ENCODE measurements around the gene CDH8. TPM values are rescaled to one million over a fixed set of nuclear protein-coding genes. Genes with fewer than 3 reads are reported as not detected.

The CDH8 gene
- total RNA-seq, 1 experiment from 2014 or later: 5.7 TPM

DNA sequence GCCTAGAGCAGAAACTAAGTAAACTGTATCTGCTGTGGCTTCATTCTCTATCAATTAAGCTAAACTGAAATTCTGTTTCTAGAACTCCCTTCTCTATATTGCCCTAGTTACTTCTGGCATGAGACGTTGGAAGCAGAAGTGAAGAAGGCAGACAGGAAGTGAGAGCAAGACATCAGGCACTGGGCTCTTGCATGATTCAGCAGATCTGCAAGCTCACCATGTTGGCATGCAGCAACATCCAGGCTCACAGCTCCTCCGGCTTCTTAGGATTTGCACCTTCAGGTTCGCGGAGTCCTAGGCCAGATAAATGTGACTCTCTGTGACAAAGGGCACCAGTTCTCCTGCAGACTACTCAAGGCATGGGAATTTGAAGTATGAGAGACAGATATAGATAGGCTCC lies 148.3 kb downstream of the CDH8 start:
- no peak overlapping the region; the same call in 1 of the 2 replicates for H2AFZ ChIP-seq (ENCODE audit: low read length)
- BruUV-seq (replicated peaks): no TSS peak
- intact Hi-C loops (cut with micrococcal nuclease): no loop called here

DNA sequence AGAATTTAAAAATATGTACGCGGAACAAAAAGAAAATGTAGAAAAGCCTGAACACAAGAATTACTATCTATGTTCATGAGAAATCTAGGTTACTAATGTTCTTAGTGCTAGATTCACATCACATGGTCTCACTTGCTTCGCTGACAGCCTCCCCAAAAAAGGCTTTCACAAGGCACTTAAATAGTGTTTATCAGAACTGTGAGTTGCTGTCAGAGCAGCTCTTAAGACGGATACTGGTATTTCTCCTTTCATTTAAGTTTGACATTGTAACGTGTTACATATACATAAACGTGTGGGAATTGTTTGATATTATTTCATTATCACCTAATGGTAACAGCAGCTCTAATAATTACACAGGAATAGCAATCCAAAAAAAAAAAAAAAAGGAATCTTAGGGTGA lies 150.9 kb downstream of the CDH8 start:
- Histone ChIP-seq H3K4me2 (ENCODE audit: low read length) (no peak overlapping the region), H3F3A (ENCODE audit: low read length, unreplicated experiment) (no peaks in the 10 kb centered on the region)

More for the DNA sequence above, 148.3 kb downstream of the CDH8 start:
- no peak overlapping the region for H3K4me3 ChIP-seq (ENCODE audit: low read length)
- TF ChIP-seq, protein P1, sequence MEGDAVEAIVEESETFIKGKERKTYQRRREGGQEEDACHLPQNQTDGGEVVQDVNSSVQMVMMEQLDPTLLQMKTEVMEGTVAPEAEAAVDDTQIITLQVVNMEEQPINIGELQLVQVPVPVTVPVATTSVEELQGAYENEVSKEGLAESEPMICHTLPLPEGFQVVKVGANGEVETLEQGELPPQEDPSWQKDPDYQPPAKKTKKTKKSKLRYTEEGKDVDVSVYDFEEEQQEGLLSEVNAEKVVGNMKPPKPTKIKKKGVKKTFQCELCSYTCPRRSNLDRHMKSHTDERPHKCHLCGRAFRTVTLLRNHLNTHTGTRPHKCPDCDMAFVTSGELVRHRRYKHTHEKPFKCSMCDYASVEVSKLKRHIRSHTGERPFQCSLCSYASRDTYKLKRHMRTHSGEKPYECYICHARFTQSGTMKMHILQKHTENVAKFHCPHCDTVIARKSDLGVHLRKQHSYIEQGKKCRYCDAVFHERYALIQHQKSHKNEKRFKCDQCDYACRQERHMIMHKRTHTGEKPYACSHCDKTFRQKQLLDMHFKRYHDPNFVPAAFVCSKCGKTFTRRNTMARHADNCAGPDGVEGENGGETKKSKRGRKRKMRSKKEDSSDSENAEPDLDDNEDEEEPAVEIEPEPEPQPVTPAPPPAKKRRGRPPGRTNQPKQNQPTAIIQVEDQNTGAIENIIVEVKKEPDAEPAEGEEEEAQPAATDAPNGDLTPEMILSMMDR (conservative IDR thresholded peaks at IDR 0.05; ENCODE audit: low read depth, low read length): no peak
- TF ChIP-seq EZH2phosphoT487 (IDR thresholded peaks at IDR 0.05; ENCODE audit: borderline replicate concordance, low read length) (no peak), EZH2 (IDR thresholded peaks at IDR 0.05; ENCODE audit: low read length, unreplicated experiment) (no peak)
- H3F3A ChIP-seq (ENCODE audit: low read length, unreplicated experiment): no peaks in the 10 kb centered on the region
- no peaks in the 10 kb centered on the region for H3K9me2 ChIP-seq (replicated peaks; ENCODE audit: low read length)
- H3K9ac ChIP-seq (ENCODE audit: low read length): no peak overlapping the region; the same call in 1 of the 2 replicates
- H3K9me3 ChIP-seq (ENCODE audit: low read length): no peaks in the 10 kb centered on the region
- peak; percentile 25 for DNase-seq
- ChIA-PET POLR2A (ENCODE audit: unreplicated experiment) (no interaction called here), CTCF (no interaction called here)
- H3K4me1 ChIP-seq (ENCODE audit: insufficient read depth, low read length): peaks cover 26% of the 10 kb centered on the region
- H3K36me3 ChIP-seq (ENCODE audit: low read depth, low read length): no peaks in the 10 kb centered on the region
- H3K4me2 ChIP-seq (ENCODE audit: low read length): no peak overlapping the region
- peak overlapping the region; percentile 32; the same call in 1 of the 2 replicates for H3K27ac ChIP-seq (ENCODE audit: low read length)
- ATAC-seq: no peak
- H4K20me1 ChIP-seq (ENCODE audit: low read length): no peaks in the 10 kb centered on the region
- no peaks in the 10 kb centered on the region for H3K79me2 ChIP-seq (ENCODE audit: low read length)
- no peaks in the 10 kb centered on the region for H3K27me3 ChIP-seq (ENCODE audit: low read length)

DNA sequence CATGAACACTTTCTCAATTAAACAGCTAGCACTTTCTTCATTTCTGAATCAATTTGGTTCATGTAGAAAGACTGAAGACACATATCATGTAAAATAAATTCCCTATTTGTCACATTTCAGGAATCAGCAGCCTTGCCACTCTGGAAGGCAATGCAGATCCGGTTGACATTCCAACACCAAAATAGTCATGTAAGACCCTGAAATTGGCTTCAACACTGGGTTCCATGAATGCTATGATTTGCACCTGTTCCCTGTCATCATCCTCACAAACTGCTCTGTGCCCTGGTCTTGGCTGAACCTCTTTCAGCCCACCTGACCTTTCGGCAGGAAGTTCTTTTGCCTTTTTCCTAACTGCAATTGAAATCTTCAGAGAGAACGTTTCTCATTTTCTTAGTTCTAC lies 156.9 kb downstream of the CDH8 start:
- no TSS peak for BruUV-seq (replicated peaks)
- Histone ChIP-seq H3K36me3 (ENCODE audit: low read depth, low read length) (no peaks in the 10 kb centered on the region), H3K27ac (ENCODE audit: low read length) (no peak overlapping the region), H3K9ac (ENCODE audit: low read length) (no peak overlapping the region), H3K4me1 (ENCODE audit: insufficient read depth, low read length) (no peaks in the 10 kb centered on the region), H3K9me3 (ENCODE audit: low read length) (no peaks in the 10 kb centered on the region), H3K79me2 (ENCODE audit: low read length) (no peaks in the 10 kb centered on the region), H3K9me2 (replicated peaks; ENCODE audit: low read length) (no peaks in the 10 kb centered on the region), H4K20me1 (ENCODE audit: low read length) (no peaks in the 10 kb centered on the region), H3F3A (ENCODE audit: low read length, unreplicated experiment) (no peaks in the 10 kb centered on the region), H3K4me2 (ENCODE audit: low read length) (no peak overlapping the region), H3K4me3 (ENCODE audit: low read length) (no peak overlapping the region), H3K27me3 (ENCODE audit: low read length) (no peaks in the 10 kb centered on the region), H2AFZ (ENCODE audit: low read length) (no peak overlapping the region)
- DNase-seq (no peak), ATAC-seq (no peak)
- intact Hi-C loops (cut with micrococcal nuclease): no loop called here
- CTCF ChIA-PET: no interaction called here
- TF ChIP-seq EZH2 (IDR thresholded peaks at IDR 0.05; ENCODE audit: low read length, unreplicated experiment) (no peak), EZH2phosphoT487 (IDR thresholded peaks at IDR 0.05; ENCODE audit: borderline replicate concordance, low read length) (no peak)
- TF ChIP-seq, protein P1 (conservative IDR thresholded peaks at IDR 0.05; ENCODE audit: low read depth, low read length): no peak
- POLR2A ChIA-PET (ENCODE audit: unreplicated experiment): no interaction called here

More for the DNA sequence above, 150.9 kb downstream of the CDH8 start:
- Histone ChIP-seq H3K27ac (ENCODE audit: low read length) (no peak overlapping the region), H3K9me2 (replicated peaks; ENCODE audit: low read length) (no peaks in the 10 kb centered on the region), H3K36me3 (ENCODE audit: low read depth, low read length) (no peaks in the 10 kb centered on the region), H2AFZ (ENCODE audit: low read length) (no peak overlapping the region), H3K79me2 (ENCODE audit: low read length) (no peaks in the 10 kb centered on the region), H3K27me3 (ENCODE audit: low read length) (no peaks in the 10 kb centered on the region), H3K4me3 (ENCODE audit: low read length) (no peak overlapping the region), H3K9ac (ENCODE audit: low read length) (no peak overlapping the region), H4K20me1 (ENCODE audit: low read length) (no peaks in the 10 kb centered on the region), H3K9me3 (ENCODE audit: low read length) (no peaks in the 10 kb centered on the region), H3K4me1 (ENCODE audit: insufficient read depth, low read length) (peaks cover 15% of the 10 kb centered on the region)
- TF ChIP-seq EZH2 (IDR thresholded peaks at IDR 0.05; ENCODE audit: low read length, unreplicated experiment) (no peak), EZH2phosphoT487 (IDR thresholded peaks at IDR 0.05; ENCODE audit: borderline replicate concordance, low read length) (no peak)
- TF ChIP-seq, protein P1 (conservative IDR thresholded peaks at IDR 0.05; ENCODE audit: low read depth, low read length): no peak
- intact Hi-C loops (cut with micrococcal nuclease): no loop called here
- CTCF ChIA-PET: no interaction called here
- no TSS peak for BruUV-seq (replicated peaks)
- ATAC-seq (no peak), DNase-seq (no peak)
- POLR2A ChIA-PET (ENCODE audit: unreplicated experiment): no interaction called here

Measured in PC-3 (cell line).